ENCODE measurements around the gene COL26A1. TPM values are rescaled to one million over a fixed set of nuclear protein-coding genes. Genes with fewer than 3 reads are reported as not detected.

COL26A1 gene
- total RNA-seq, 2 donors from 2014 or later = 0.35 TPM; not detected in 1

DNA sequence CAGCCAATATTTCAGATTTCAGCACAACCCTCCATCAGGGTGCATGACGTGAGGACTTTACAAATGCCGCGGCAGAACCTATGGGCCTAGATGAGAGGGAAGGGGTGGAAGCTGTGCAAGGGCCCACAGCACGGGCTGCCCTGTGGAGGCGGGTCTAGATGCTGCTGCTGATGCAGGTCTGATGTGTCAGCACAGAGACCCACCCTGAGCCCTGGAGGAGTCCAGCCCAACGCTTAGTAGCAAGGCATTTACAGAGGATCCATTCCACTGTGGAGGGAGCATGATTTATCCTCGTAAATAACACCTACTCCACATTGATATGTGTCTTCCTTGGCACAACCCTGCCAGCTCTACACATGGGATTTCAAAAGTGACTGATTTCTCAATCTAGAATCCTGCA lies 217.9 kb downstream of the COL26A1 start:
- Histone ChIP-seq H3K4me3 (no peak overlapping the region), H3K9ac (ENCODE audit: low read depth in 2 of 2, low read length in 2 of 2) (no peak overlapping the region), H3K27me3 (no peaks in the 10 kb centered on the region), H3K9me3 (no peaks in the 10 kb centered on the region), H3K27ac (no peak overlapping the region), H3K4me1 (peaks cover 4% of the 10 kb centered on the region), H3K36me3 (no peaks in the 10 kb centered on the region)
- DNase-seq = no peak
- TF ChIP-seq, protein P1, sequence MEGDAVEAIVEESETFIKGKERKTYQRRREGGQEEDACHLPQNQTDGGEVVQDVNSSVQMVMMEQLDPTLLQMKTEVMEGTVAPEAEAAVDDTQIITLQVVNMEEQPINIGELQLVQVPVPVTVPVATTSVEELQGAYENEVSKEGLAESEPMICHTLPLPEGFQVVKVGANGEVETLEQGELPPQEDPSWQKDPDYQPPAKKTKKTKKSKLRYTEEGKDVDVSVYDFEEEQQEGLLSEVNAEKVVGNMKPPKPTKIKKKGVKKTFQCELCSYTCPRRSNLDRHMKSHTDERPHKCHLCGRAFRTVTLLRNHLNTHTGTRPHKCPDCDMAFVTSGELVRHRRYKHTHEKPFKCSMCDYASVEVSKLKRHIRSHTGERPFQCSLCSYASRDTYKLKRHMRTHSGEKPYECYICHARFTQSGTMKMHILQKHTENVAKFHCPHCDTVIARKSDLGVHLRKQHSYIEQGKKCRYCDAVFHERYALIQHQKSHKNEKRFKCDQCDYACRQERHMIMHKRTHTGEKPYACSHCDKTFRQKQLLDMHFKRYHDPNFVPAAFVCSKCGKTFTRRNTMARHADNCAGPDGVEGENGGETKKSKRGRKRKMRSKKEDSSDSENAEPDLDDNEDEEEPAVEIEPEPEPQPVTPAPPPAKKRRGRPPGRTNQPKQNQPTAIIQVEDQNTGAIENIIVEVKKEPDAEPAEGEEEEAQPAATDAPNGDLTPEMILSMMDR (IDR thresholded peaks at IDR 0.05) = no peak
- intact Hi-C loops (cut with DNase I) = no loop called here

DNA sequence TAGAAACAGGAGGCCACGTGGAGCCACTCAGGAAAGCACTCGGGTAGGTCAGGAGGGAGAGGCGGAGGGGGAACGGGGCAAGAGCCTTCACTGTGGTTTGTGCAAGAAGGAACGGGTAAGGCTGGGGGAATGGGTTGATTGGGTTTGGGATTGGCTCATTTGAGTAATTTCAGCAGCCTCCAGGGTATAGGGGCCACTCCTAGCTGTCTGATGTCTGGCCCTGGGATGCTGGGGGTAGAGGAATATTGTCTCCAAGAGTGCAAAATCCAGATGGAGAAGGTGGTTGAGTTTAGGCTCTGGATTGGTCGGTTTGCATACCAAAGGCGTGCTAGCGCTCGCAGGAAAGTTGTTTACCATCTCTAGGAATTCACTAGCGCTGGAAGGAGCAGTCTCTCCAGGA lies 219.2 kb downstream of the COL26A1 start:
- no peaks in the 10 kb centered on the region for H3K9me3 ChIP-seq
- H3K36me3 ChIP-seq = no peaks in the 10 kb centered on the region
- TF ChIP-seq, protein P1 (IDR thresholded peaks at IDR 0.05) = no peak
- no peak overlapping the region for H3K4me3 ChIP-seq
- DNase-seq = no peak
- no peak overlapping the region for H3K9ac ChIP-seq (ENCODE audit: low read depth in 2 of 2, low read length in 2 of 2)
- intact Hi-C loops (cut with DNase I) = no loop called here
- H3K27me3 ChIP-seq = no peaks in the 10 kb centered on the region
- peaks cover 9% of the 10 kb centered on the region for H3K4me1 ChIP-seq
- no peak overlapping the region for H3K27ac ChIP-seq

DNA sequence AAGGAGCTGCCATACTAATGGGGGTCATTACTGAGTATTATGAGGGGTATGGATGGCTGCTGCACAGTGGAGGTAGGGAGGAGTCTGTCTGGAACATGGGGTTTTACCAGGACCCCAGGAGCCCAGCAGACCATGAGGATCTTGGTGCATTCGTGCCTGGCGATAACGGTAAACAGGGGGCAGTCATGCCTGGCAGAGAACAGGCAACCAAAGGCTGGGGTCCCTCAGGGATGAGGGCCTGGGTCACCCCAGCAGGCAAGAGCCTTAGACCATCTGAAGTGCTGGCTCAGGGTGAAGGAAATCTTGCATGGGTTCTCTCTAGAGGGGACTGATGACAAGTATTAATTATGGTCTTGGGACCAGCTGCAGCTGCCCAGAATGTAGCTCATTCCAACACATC lies 220.3 kb downstream of the COL26A1 start:
- no peaks in the 10 kb centered on the region for H3K36me3 ChIP-seq
- no peaks in the 10 kb centered on the region for H3K9me3 ChIP-seq
- H3K27me3 ChIP-seq = no peaks in the 10 kb centered on the region
- intact Hi-C loops (cut with DNase I) = no loop called here
- peaks cover 9% of the 10 kb centered on the region for H3K4me1 ChIP-seq
- no peak overlapping the region for H3K27ac ChIP-seq
- no peak overlapping the region for H3K4me3 ChIP-seq
- TF ChIP-seq, protein P1 (IDR thresholded peaks at IDR 0.05) = no peak
- no peak for DNase-seq
- no peak overlapping the region for H3K9ac ChIP-seq (ENCODE audit: low read depth in 2 of 2, low read length in 2 of 2)

DNA sequence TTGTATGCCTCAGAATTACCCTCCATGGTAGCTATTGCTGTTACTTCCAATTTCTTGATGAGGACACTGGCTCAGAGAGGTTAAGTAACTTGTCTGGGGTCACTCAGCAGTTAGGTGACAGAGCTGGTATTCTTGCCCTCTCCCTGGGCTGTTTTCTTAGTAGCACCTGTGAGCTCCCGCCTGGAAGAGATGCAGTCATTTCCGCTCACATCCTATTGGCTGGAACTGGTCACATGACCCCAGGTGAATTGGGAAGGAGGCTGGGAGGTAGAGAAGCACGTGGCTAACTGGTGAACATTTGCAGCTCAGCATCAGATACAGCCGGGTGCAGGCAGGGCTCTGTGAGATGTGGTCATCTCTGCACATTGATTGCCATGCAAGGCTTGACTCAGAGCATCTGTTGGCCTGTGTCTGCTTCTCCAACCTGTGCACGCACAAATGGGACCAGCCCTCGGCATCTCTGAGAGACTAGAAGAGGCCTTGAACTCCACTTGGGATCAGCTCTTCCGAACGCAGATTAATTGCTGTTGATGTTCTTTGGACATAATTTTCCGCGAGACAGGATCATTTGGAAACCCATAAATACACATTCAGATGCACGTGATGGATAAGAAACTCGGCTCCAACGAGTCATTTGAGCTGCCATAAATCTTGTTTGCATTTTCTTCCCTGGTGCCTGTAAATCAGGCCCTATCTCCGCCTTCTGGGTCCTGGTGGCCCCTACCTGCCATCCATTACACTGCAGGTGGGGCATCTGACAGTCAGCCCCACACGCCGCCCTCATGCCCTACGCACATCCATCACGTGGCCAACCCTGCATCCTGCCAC lies 223.6 kb downstream of the COL26A1 start:
- TF ChIP-seq, protein P1 (IDR thresholded peaks at IDR 0.05) = no peak
- Histone ChIP-seq H3K4me3 (no peak overlapping the region), H3K27ac (peak overlapping the region; percentile 7), H3K9me3 (no peaks in the 10 kb centered on the region), H3K36me3 (no peaks in the 10 kb centered on the region), H3K9ac (ENCODE audit: low read depth in 2 of 2, low read length in 2 of 2) (peak overlapping the region in 1 of 2 donors; percentile 19), H3K27me3 (no peaks in the 10 kb centered on the region), H3K4me1 (peaks cover 9% of the 10 kb centered on the region)
- intact Hi-C loops (cut with DNase I) = no loop called here
- DNase-seq = peak; percentile 83

DNA sequence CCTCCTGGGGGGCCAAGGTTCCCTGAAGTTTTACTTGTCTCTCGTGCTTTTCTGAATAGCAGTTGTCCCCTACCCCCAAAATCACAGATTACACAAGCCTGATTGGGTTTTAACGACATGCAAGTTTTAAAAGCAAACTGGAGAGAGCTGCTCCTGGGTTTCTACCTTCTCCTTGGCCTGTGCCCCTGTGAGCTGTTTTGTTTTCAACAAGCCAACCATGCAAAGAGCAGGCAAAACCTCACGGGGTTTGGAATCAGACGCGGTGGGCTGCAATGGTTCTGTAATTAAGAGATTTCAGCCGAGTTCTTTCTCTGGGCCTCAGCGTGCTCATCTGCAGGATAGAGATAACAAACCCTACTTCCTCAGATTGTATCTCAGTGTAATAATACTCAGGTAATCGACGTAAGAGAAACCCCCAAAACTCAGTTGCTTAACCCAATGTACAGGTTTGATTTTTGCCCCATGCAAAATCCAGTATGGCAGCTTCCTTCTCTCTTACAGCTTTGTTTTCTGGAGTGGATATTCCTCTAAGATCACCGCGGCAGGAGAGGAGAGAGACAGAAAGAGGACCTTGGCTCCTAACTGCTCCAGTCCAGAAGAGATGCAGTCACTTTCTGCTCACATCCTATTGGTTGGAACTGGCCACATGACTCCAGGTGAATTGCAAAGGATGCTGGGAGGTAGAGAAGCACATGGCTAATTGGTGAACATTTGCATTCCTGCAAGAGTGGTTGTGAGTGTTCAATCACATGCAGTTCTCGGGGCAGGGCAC lies 224.4 kb downstream of the COL26A1 start:
- Histone ChIP-seq H3K27me3 (no peaks in the 10 kb centered on the region), H3K4me1 (peaks cover 9% of the 10 kb centered on the region), H3K9ac (ENCODE audit: low read depth in 2 of 2, low read length in 2 of 2) (peak overlapping the region in 1 of 2 donors; percentile 12), H3K36me3 (no peaks in the 10 kb centered on the region), H3K9me3 (no peaks in the 10 kb centered on the region), H3K27ac (no peak overlapping the region), H3K4me3 (no peak overlapping the region)
- DNase-seq = peak; percentile 17
- intact Hi-C loops (cut with DNase I) = no loop called here
- TF ChIP-seq, protein P1 (IDR thresholded peaks at IDR 0.05) = no peak
